Effector CD8-positive, alpha-beta T cell (primary cell): ENCODE results near the gene SUCLG1.
"Not testable (repeated sequence)": the region's sequence is repeated elsewhere in the genome, so short reads cannot be mapped to it uniquely, and the experiment has no call there.

Experiments used
- DNase-seq: peaks from one replicate; lab custom pipeline; 2025; lab: John Stamatoyannopoulos, UW

The SUCLG1 gene

DNA sequence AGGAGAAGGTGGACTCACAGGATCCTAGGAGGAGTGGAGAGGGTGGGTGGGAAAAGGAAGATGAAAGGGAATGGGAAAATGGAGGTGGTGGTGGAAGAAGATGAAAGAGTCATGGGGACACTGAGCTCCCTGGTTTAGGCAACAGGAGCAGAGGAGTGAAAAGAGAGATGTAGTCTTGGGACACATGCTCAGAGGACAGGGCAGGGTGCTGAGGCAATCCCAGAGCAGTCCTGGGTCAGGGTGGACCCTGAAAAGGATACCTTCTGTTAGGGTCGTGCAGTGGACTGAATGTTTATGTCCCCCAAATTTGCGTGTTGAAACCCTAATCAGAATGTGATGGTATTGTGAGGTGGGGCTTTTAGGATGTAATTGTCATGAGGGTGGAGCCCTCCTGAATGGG lies 37.9 kb downstream of the SUCLG1 start:
- no peak for DNase-seq

DNA sequence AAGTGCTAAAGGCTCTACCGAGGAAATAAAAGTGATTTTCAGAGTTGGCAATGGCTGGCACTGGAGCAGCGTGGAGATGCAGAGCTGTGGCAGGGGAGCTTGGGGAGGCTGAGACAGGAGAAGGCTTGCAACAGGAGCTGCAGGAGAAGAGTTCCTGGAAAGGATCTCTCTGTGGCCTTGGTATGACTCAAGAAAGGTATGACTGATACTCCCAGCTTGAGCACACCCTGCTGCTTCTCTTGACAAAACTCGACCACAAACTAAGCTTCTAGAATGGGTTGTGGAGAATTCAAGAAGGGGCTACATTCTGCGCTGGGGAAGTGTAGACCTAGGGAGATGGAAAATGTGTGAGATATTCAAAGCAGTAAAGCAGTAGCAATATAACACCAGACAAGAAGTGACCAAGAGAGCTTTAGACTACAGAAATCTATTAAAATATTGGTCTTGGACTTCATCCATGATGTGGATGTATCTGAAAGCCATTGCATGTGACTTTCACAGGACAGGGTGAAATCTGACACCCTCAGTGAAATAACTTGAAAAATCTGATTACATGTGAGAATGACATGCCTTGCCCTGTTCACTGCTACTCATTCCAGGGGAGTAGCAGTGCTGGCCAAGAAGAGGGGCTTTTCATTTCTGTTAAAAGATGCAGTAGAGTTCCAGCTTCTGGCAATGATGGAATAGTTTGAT lies 41.5 kb downstream of the SUCLG1 start:
- DNase-seq: no peak

DNA sequence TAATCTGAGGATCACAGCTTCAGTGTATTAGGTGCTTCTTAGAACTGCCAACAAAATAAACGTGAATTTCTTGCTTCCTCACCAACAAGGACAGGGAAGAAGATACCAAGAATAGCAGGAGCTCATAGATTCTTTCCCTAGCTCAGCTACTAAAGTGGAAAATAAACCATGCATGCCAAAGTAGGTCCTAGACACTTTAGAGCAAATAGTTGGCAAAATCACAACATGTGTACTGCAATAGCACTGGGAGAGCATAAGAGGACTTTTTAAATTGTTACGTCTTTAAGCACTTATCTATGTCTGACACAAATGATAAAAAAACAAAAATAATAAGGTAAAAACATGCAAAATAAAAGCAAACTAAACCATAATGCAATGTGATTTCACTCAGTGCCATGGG lies 49.5 kb downstream of the SUCLG1 start:
- no peak for DNase-seq

DNA sequence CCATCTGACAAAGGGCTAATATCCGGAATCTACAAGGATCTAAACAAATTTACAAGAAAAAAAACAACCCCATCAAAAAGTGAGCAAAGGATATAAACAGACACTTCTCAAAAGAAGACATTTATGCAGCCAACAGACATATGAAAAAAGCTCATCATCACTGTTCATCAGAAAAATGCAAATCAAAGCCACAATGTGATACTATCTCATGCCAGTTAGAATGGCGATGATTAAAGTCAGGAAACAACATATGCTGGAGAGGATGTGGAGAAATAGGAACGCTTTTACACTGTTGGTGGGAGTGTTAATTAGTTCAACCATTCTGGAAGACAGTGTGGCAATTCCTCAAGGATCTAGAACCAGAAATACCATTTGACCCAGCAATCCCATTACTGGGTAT lies 57.0 kb downstream of the SUCLG1 start:
- not testable (repeated sequence) for DNase-seq

DNA sequence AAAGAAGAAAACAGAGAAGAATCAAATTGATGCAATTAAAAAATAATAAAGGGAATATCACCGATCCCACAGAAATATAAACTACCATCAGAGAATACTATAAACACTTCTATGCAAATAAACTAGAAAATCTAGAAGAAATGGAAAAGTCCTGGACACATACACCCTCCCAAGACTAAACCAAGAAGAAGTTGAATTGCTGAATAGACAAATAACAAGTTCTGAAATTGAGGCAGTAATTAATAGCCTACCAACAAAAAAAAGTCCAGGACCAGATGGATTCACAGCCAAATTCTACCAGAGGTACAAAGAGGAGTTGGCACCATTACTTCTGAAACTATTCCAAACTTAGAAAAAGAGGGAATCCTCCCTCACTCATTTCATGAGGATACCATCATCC lies 59.2 kb downstream of the SUCLG1 start:
- DNase-seq: not testable (repeated sequence)

DNA sequence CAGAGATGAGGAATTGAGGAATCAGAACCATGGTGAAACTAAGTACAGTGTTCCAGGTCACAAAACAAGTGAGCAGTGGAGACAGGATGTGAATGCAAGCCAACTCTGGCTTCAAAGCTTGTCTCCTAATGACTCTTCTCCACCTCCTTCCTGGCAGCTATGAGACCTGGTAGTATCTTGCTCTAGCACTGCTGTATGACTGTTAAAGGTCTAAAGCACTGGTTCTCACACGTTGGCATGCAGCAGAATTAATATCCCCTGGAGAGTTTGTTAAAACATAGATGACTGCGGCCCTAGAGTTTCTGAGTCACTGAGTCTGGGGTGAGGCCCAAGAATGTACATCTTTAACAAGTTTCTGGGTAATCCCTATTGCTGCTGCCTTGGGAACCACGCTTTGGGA lies 63.3 kb downstream of the SUCLG1 start:
- no peak for DNase-seq

DNA sequence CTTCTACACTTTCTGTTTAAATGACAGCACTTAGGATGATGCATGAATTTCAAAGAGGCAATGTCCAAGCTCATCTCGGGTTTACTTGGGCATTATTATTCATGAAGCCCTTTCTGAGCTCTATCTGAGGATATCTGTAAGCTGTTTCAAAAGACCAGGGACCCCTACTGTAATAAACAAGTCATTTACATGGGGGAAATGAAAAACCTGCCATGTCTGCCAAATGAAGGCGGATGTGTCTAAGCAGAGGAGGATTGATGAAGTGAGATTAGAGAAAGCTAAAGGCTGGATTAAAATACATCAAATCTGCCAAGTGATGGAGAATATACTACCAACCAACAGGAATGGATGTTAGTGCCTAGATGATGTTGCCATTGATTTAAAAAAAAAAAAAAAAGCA lies 64.5 kb downstream of the SUCLG1 start:
- DNase-seq: no peak

DNA sequence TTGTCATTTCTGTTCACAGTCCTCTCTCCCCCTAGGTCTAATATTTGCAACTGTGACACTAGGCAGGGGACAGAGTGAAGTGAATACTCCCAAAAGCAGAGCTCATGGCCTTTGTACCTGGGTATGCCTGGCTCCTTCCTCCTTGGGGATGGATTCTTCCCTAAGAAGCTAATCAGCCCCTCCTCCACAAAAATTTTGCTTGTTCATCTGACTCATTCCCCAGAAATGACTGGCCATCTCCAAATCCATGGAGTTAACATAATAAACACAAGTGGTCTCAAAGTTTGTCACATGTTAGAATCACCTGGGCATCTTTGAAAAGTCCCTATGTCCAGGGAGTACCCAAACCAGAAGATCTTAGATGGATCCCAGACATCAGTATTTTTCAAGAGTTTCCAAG lies 65.3 kb downstream of the SUCLG1 start:
- DNase-seq: no peak

DNA sequence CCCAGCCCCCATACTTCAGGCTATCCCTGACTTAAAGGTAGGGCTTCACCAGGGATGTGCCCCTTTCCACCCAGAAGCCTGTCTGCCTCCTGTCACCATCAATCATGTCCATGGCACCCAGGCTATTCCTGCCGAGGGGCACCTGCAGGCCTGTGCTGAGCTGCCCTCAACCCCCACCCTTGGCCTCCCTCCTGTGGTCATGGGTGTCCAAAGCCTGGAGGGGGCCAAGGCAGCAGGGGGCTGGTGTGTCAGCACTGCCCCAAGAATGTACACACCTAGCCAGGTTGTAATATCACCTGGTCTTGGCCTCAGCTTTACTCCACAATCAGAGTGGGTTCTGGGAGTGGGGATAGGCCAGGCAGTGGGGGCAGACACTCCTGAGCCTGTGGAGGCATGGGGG lies 69.3 kb downstream of the SUCLG1 start:
- no peak for DNase-seq

DNA sequence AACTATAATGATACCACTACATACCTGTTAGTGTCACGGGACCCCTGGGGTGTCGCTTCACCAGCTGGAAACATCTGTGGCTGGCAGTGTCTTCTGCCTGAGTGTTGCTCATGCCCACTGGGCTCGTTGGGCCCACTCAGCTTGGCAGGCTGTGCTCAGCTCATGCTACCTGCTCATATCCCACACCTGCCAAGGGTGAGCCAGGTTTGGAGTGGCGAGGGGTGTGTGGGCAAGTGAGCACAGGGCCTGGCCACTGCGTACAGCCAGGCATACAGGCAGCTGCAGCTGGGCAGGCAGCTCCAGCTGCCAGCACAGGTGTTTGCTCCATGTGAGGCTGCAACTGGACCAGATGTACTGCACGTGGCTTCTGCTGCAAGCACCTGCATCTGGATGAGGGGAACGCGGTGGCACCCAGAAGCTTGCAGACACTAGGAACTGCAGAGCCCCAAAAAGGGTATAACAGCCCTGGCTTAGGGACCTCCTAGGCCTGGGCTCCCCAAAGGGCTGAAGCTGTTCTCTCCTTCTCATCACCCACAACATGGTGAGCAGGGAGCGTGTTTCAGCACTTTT lies 70.1 kb downstream of the SUCLG1 start:
- no peak for DNase-seq

DNA sequence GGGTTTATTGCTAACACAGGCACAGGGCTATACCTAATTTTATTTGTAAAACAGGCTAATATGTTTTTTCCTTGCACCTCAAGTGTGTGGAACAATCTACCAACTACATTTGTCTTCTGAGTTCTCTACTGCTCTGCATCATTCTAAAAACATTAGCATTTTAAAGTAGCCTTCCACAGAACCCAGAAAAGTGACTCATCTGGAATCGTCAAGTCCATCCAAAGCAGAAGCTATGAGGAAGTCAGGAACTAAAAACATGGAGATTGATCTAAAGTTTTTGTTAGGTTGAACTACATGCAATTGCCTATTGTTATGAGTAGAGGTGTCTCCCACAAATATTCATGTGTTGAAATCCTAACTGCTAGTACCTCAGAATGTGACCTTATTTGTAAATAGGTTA lies 70.9 kb downstream of the SUCLG1 start:
- no peak for DNase-seq

DNA sequence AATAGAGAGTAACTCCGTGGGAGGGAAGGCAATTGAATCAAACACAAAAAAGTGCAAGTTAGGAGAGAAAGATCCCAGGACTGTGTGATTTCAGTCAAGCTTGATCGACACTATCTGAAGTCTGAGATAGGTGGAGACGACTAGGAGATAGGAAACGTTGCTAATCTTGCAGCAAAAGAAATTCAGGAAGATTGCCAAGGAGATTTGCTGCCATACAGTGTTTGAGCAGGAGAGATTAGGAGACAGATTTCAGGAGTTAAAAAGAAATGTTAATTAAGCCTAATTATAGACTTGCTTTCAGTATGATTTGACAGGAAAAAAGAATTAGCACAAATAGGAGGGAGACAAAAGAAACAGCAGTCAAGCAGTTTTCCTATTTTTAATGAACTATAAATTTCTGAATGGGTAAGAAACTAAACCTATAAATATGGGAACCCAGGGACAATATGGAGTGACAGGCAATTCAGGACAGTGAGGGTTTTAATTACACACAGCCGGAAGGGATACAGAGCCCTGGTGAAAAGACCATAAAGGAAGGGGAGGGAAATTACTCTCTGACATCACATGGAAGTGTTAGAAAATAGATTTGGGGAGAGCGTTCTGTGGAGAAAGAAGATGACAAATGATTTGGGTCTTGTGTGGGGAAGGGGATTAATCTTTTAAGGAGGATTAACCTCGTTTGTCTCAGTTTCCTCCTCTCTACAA lies 72.6 kb downstream of the SUCLG1 start:
- DNase-seq: no peak

DNA sequence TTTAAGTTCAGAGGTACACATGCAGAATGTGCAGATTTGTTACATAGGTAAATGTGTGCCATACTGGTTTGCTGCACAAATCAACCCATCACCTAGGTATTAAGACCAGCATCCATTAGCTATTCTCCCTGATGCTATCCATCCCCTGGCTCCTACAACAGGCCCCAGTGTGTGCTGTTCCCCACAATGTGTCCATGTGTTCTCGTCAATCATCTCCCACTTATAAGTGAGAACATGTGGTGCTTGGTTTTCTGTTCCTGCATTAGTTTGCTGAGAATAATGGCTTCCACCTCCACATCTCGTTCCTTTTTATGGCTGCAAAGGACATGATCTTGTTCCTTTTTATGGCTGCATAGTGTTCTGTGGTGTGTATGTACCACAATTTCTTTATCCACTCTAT lies 75.8 kb downstream of the SUCLG1 start:
- no peak for DNase-seq

DNA sequence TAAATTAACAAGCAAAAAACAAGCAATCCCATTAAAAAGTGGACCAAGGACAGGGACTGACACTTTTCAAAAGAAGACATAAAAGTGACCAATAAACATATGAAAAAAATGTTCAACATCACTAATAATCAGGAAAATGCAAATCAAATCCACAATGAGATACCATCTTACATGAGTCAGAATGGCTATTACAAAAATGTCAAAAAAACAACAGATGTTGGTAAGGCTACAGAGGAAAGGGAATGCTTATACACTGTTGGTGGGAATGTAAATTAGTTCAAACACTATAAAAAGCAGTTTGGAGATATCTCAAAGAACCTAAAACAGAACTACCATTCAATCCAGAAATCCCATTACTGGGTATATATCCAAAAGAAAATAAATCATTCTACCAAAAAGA lies 78.2 kb downstream of the SUCLG1 start:
- no peak for DNase-seq

DNA sequence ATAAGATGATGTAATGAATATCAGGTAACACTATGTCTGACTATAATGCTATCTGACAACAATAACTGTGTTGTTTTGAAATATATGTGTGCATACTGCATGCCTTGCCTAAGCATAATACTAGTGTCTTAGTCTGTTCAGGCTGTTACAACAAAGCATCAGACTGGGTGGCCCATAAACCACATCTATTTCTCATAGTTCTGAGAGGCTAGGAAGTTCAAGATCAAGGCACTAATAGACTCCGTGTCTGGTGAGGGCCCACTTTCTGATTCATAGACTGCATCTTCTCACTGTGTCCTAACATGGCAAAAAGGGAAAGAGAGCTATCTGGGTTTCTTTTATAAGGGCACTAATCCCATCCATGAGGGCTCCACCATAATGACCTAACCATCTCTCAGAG lies 80.1 kb downstream of the SUCLG1 start:
- no peak for DNase-seq

DNA sequence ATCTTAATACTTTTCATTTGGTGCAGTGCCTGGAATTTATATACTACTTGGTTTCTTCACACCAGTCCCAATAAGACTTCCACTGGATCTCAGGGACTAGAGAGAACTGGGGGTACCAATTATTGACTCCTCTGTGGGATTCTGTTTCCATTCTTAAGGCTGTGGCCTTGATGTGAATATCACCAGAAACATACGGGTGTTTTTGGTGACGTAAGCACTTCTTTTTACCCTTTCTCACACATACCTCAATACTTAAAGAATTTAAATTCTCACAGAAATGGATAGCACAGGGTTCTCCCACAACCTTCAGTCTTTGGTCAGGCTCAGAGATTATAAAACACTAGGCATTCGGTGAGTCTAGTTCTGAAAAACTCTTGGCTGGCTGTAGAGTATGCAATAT lies 84.1 kb downstream of the SUCLG1 start:
- no peak for DNase-seq

DNA sequence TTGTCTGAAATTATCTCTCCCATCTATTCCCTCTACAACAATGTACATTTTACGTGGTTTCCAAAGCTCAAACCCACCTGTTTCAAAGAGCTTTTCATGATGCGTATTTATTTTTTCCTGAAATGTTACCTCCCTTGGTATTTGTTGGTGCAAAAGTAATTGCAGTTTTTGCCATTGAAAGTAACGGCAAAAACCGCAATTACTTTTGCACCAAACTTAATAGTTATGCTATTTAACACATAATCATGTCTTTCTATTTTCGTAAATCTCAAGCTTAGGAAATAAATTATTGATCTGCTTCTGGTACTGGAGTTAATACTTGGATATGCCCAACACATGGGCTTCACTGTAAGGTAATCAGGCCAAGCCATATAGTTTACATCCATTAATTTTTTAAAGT lies 85.2 kb downstream of the SUCLG1 start:
- DNase-seq: no peak
